NT2/D1 (cell line): ENCODE results near the gene C6orf52.
"Not testable (repeated sequence)": the region's sequence is repeated elsewhere in the genome, so short reads cannot be mapped to it uniquely, and the experiment has no call there.

Experiments
- SUZ12 ChIP-seq: IDR thresholded peaks from 2 replicates; pipeline ENCODE4 v1.6.1; 2011; ENCODE audit not compliant: insufficient read length, insufficient read depth; ENCODE audit errors: extremely low read depth
- YY1 ChIP-seq: IDR thresholded peaks from 2 replicates; pipeline ENCODE4 v1.6.1; 2011; ENCODE audit not compliant: insufficient read length, insufficient read depth

DNA sequence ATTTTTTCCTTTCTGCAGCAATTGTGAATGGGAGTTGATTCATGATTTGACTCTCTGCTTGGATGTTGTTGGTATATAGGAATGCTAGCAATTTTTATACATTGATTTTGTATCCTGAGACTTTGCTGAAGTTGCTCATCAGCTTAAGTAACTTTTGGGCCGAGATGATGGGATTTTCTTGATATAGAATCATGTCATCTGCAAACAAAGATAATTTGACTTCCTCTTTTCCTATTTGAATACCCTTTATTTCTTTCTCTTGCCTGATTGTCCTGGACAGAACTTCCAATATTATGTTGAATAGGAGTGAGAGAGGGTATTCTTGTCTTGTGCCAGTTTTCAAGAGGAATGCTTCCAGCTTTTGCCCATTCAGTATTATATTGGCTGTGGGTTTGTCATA, 28.8 kb downstream of the C6orf52 start:
- not testable (repeated sequence) for TF ChIP-seq YY1, SUZ12
